Endothelial cell of umbilical vein (primary cell): Measurements from ENCODE around the gene CCR5.

Experiments used
- CTCF ChIP-seq, 2 donors: IDR thresholded peaks; 1 replicate in 1 of 2; 2 replicates in 1 of 2; pipeline ENCODE4 v1.5.1; 2011; ENCODE audit warnings: low read length in 2 of 2, mild to moderate bottlenecking in 2 of 2, moderate library complexity in 2 of 2, control low read depth in 1 of 2, inconsistent platforms in 1 of 2, low read depth in 1 of 2; ENCODE audit not compliant: insufficient read depth in 1 of 2; ENCODE audit errors: extremely low read depth in 1 of 2
- FOS ChIP-seq: IDR thresholded peaks from 2 replicates; pipeline ENCODE4 v1.6.1; 2011; ENCODE audit warnings: mild to moderate bottlenecking, low read length, moderate library complexity, borderline replicate concordance; ENCODE audit not compliant: insufficient read depth
- GATA2 ChIP-seq: IDR thresholded peaks from 2 replicates; pipeline ENCODE4 v1.7.0; 2011; ENCODE audit warnings: low read depth, mild to moderate bottlenecking, moderate library complexity, mixed read lengths, low read length; ENCODE audit not compliant: insufficient read length, insufficient read depth
- POLR2A ChIP-seq: IDR thresholded peaks from 2 replicates; pipeline ENCODE4 v1.6.1; 2012; ENCODE audit warnings: low read depth, mild to moderate bottlenecking, control low read depth, low read length
- POLR2AphosphoS5 ChIP-seq: IDR thresholded peaks from 2 replicates; pipeline ENCODE4 v1.6.1; 2012; ENCODE audit warnings: low read depth, mild to moderate bottlenecking, control low read depth, low read length, moderate library complexity; ENCODE audit not compliant: insufficient read depth

- no peak for TF ChIP-seq CTCF (IDR thresholded peaks at IDR 0.05; ENCODE audit: extremely low read depth in 1 of 2, insufficient read depth in 1 of 2, low read depth in 1 of 2, low read length in 2 of 2)
- no peak for TF ChIP-seq POLR2A
- no peak for TF ChIP-seq FOS
- TF ChIP-seq POLR2AphosphoS5 = no peak
- no peak for TF ChIP-seq GATA2
Observed at GRCh38 chr3:46359733-46360493, 10.8 kb upstream of the CCR5 start.
